Measurements from ENCODE around the gene POLD1. TPM values are rescaled to one million over a fixed set of nuclear protein-coding genes. Genes with fewer than 3 reads are reported as not detected.

The POLD1 gene
- total RNA-seq, 1 experiment from 2014 or later: 31.9 TPM

DNA sequence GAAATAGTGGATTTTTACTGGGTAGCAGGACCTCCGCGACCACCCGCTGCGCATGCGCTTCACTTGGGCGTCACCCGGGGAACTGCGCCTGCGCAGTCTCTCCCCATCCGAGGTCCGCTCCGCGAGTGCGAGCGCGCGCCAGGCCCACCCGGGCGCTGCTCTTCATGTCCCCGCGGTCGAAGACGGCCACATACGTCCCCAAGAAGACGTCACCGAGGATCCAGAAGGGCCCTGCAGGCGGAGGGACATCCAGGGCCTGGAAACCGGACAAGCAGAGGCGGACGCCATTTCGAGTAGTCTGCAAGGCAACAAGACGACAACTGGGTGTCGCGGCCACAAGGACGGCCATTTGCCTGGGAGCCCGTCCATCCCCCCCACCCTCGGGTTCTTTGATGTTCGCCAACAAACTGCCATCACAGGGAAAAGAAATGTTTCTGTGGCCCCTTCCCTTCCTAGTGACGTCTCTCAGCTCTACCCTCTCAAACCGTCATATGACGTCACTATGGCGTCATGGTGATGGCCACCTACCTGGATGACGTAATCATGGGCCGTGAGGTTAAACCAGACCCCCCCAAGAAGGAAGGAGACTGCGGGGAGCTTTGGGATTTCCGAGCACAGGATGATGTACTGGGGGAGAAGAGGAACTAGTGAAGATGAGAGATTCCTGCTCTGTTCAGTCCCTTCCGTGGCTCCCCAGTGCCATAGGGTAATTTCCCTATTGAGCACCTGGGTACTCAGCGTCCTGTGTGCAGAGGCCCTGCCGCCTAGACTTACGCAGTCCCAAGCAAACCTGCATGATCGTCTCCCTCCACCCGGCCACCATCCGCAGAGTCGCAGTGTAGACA is 25.4 kb upstream of the POLD1 start:
- BruUV-seq (replicated peaks): no TSS peak
- no peaks in the 10 kb centered on the region for H3K9me3 Mint-ChIP-seq (ENCODE audit: unreplicated experiment)
- DNase-seq (ENCODE audit: unreplicated experiment): no peak
- ChIA-PET CTCF (interaction anchor here (0.6 to 2.7 kb wide), 7 partner anchors 10 to 428 kb away, joined by 3 to 27 read pairs (median 5); no protein-coding TSS in a partner anchor), POLR2A (no interaction called here)
- H3K4me3 Mint-ChIP-seq (ENCODE audit: unreplicated experiment): no peak overlapping the region
- TF ChIP-seq, protein P1, sequence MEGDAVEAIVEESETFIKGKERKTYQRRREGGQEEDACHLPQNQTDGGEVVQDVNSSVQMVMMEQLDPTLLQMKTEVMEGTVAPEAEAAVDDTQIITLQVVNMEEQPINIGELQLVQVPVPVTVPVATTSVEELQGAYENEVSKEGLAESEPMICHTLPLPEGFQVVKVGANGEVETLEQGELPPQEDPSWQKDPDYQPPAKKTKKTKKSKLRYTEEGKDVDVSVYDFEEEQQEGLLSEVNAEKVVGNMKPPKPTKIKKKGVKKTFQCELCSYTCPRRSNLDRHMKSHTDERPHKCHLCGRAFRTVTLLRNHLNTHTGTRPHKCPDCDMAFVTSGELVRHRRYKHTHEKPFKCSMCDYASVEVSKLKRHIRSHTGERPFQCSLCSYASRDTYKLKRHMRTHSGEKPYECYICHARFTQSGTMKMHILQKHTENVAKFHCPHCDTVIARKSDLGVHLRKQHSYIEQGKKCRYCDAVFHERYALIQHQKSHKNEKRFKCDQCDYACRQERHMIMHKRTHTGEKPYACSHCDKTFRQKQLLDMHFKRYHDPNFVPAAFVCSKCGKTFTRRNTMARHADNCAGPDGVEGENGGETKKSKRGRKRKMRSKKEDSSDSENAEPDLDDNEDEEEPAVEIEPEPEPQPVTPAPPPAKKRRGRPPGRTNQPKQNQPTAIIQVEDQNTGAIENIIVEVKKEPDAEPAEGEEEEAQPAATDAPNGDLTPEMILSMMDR (IDR thresholded peaks at IDR 0.05; ENCODE audit: unreplicated experiment): no peak
- no peak overlapping the region for H3K27ac Mint-ChIP-seq (ENCODE audit: low read depth, unreplicated experiment)
- H3K27me3 Mint-ChIP-seq (ENCODE audit: insufficient read depth, unreplicated experiment): peaks cover 11% of the 10 kb centered on the region
- intact Hi-C loops (cut with micrococcal nuclease): no loop called here
- no peaks in the 10 kb centered on the region for H3K36me3 Mint-ChIP-seq (ENCODE audit: insufficient read depth, unreplicated experiment)
- H3K4me1 Mint-ChIP-seq (ENCODE audit: insufficient read depth, unreplicated experiment): peaks cover 4% of the 10 kb centered on the region

DNA sequence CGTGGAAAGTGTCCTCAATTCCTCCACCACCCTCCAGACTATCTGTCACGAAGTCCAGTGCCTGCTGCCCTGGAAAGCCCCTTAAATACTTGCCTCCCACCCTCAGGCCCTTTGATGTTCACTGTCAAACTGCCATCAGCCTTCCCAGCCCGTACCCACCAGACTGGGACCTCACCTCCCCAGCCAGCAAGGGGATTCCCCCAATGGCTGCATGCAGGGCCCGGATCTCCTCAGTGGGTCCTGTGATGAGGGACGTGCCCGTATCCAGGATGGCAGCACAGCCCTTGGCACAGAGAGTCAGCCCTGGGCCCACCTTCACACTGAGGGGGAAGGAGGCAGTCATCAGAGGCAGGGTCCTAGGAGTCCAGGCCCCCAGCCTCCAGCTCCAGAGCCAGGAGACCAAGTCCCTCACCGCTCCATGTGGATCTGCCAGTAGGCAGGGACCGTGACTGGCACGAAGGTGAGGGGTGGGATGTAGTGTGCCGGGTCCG is 24.8 kb upstream of the POLD1 start:
- TF ChIP-seq, protein P1 (IDR thresholded peaks at IDR 0.05; ENCODE audit: unreplicated experiment): no peak

GRCh38 chr19:50361290-50362029 is 22.7 kb upstream of the POLD1 start:
- DNase-seq (ENCODE audit: unreplicated experiment): no peak
- Mint-ChIP-seq H3K4me1 (ENCODE audit: insufficient read depth, unreplicated experiment) (peaks cover 4% of the 10 kb centered on the region), H3K4me3 (ENCODE audit: unreplicated experiment) (no peak overlapping the region), H3K36me3 (ENCODE audit: insufficient read depth, unreplicated experiment) (no peaks in the 10 kb centered on the region), H3K9me3 (ENCODE audit: unreplicated experiment) (no peaks in the 10 kb centered on the region), H3K27ac (ENCODE audit: low read depth, unreplicated experiment) (no peak overlapping the region), H3K27me3 (ENCODE audit: insufficient read depth, unreplicated experiment) (peaks cover 11% of the 10 kb centered on the region)
- intact Hi-C loops (cut with micrococcal nuclease): no loop called here
- CTCF ChIA-PET: interaction anchor here (1.2 kb wide), 1 partner anchor 13 kb away, joined by 4 read pairs; no protein-coding TSS in a partner anchor
- BruUV-seq (replicated peaks): no TSS peak
- POLR2A ChIA-PET: no interaction called here
- TF ChIP-seq, protein P1 (IDR thresholded peaks at IDR 0.05; ENCODE audit: unreplicated experiment): no peak

More for the DNA sequence above, 24.8 kb upstream of the POLD1 start:
- H3K36me3 Mint-ChIP-seq (ENCODE audit: insufficient read depth, unreplicated experiment): no peaks in the 10 kb centered on the region
- H3K9me3 Mint-ChIP-seq (ENCODE audit: unreplicated experiment): no peaks in the 10 kb centered on the region
- POLR2A ChIA-PET: no interaction called here
- CTCF ChIA-PET: interaction anchor here (0.6 kb wide), 1 partner anchor 38 kb away, joined by 5 read pairs; no protein-coding TSS in a partner anchor
- DNase-seq (ENCODE audit: unreplicated experiment): no peak
- H3K27me3 Mint-ChIP-seq (ENCODE audit: insufficient read depth, unreplicated experiment): peaks cover 11% of the 10 kb centered on the region
- intact Hi-C loops (cut with micrococcal nuclease): no loop called here
- peaks cover 4% of the 10 kb centered on the region for H3K4me1 Mint-ChIP-seq (ENCODE audit: insufficient read depth, unreplicated experiment)
- H3K27ac Mint-ChIP-seq (ENCODE audit: low read depth, unreplicated experiment): no peak overlapping the region
- BruUV-seq (replicated peaks): no TSS peak
- no peak overlapping the region for H3K4me3 Mint-ChIP-seq (ENCODE audit: unreplicated experiment)

- Mint-ChIP-seq H3K27me3 (ENCODE audit: insufficient read depth, unreplicated experiment) (peaks cover 11% of the 10 kb centered on the region), H3K9me3 (ENCODE audit: unreplicated experiment) (no peaks in the 10 kb centered on the region), H3K4me3 (ENCODE audit: unreplicated experiment) (no peak overlapping the region), H3K4me1 (ENCODE audit: insufficient read depth, unreplicated experiment) (peaks cover 4% of the 10 kb centered on the region), H3K27ac (ENCODE audit: low read depth, unreplicated experiment) (no peak overlapping the region), H3K36me3 (ENCODE audit: insufficient read depth, unreplicated experiment) (no peaks in the 10 kb centered on the region)
- POLR2A ChIA-PET: no interaction called here
- no peak for DNase-seq (ENCODE audit: unreplicated experiment)
- CTCF ChIA-PET: interaction anchor here (1.2 kb wide), 1 partner anchor 13 kb away, joined by 4 read pairs; no protein-coding TSS in a partner anchor
- intact Hi-C loops (cut with micrococcal nuclease): no loop called here
- TF ChIP-seq, protein P1 (IDR thresholded peaks at IDR 0.05; ENCODE audit: unreplicated experiment): no peak
- BruUV-seq (replicated peaks): no TSS peak
These were observed 22.1 kb upstream of the POLD1 start for GRCh38 chr19:50362030-50362412.

Measured in MCF 10A (cell line).